ENCODE measurements around the gene MPEG1.

The MPEG1 gene

DNA sequence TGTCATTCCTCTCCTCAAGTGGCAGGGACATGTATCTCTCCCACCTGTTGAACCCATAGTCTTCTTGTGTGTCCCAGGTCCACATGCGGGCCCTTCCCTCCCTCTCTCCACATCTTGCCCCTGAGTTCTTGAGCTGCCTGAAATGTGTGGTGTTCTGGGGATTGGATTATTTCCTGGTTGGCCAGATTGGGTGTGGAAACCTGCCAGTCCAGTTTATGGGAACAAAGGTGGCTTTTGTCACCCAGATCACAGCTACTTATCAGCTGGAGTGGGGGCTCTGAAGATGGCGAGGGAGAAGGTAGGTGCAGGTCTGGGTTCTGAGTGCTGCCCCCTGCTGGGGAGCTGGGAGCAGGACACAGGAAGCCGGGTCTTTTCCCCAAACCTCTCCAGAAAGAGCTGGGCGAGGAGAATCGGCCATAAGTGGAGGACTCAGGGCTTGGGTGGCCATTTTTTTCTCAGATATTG is 26.6 kb downstream of the MPEG1 start:
- peak; percentile 37 to 59 for DNase-seq

DNA sequence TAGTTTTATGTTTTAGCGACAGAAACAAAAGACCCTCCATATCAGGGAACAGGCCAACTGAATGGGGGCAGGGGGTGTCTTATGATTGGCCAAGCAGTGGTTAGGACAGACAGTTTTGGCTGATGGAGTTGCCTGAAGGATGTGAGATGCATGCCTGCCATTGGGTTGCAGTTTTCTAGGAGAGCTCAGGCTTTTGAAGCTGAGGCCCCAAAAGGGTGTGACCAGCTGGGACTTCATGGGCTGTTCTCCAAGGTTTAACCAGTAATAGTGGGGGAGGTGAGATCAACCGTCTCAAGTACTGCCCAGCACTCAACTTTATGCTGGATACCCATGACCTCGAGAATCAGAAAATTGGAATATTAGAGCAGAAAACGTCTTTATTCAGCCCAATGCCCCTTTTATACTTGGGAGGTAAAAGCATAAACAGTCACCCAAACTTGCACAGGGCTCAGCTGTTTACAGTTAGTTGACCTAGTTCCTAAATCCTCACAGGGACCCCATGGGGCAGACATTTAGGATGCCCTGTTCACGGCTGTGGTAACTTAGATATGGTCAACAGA is 27.3 kb downstream of the MPEG1 start:
- no peak for DNase-seq

DNA sequence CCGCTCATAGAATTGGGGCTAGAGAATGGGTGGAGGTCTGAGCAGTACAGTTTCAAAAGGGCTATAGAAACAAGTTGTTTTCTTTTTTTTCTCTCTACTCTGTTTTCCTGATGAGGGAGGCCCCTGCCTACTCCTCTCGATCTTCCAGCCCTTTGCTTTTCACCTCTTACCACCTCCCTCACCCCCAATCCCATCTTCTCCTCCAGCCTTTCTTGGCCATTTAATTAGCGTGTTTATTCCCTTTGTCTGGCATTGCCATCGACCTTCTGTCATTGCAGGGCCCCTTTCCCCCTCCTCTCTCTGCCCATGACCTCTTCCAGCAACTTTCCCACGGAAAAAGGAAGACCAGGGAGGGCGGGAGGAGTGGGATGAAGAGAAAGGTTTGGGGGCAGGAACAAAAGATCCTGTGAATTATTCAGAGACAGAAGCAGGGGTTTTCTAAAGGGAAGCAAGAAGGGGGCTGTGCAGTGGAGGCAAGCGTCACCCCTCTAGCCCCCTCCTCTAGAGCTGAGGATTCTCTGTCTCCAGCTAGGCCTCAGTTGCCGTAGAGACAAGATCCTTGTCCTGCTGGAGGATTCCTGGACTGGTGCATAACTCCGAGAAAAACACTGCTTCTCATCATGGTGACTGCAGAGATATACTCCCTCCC is 27.9 kb downstream of the MPEG1 start:
- no peak for DNase-seq

DNA sequence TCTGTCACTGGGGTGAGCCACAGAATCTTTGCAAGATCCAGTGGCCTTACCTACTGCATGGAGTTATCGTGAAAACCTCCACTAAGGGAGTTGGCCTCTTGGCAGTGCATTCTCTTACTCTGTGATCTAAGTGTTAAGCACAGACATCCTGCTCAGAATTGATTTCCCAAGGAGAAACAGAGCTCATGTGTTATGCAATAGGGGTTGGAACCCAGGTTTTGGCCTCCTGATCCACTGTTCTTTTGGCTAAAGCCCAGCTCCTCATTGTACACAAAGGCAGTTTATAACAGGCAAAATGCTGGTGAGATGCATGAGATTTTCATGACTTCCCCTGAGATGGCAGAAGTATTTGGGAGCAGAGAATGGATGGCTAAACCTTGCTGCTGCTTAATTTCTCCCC is 29.0 kb downstream of the MPEG1 start:
- DNase-seq = no peak

DNA sequence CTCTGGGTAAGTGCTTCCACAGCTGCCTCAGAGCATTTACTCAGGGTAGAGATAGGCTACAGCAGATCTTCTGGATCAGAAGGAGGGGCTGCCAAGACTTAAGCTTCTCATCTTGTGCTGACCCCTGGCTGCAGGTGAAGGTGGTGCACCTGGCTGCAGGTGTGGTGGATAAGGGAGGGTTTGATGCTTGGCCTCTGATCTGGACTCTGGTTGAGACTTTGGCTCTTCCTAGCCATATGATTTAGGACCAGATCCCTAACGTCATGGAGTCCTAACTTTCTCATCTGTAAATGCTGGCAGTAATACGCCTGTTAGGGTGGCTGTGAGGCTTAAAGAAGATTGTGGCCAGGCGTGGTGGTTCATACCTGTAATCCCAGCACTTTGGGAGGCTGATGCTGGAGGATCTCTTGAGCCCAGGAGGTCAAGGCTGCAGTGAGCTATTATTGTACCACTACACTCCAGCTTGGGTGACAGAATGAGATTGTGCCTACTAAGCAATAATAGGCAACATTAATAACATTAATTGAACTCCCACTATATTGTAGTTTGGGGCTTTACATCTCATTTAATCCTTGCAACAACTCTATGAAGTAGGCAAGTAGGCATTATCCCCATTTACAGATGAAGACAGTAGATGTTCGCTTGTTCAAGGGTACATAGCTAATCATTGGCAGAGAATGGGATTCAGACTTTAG is 30.1 kb downstream of the MPEG1 start:
- peak in 1 of 2 donors; percentile 28 for DNase-seq

DNA sequence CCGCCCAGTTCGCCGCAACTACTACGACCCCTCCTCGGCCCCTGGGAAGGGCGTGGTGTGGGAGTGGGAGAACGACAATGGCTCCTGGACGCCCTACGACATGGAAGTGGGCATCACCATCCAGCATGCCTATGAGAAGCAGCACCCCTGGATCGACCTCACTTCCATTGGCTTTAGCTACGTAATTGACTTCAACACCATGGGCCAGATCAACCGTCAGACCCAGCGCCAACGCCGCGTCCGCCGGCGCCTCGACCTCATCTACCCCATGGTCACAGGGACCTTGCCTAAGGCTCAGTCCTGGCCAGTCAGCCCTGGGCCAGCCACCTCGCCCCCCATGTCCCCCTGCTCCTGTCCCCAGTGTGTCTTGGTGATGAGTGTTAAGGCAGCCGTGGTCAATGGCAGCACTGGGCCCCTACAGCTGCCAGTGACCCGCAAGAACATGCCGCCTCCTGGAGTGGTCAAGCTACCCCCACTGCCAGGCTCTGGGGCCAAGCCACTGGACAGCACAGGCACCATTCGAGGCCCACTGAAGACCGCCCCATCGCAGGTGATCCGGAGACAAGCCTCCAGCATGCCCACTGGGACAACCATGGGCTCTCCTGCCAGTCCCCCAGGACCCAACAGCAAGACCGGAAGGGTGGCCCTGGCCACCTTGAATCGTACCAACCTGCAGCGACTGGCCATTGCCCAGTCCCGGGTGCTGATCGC is 30.8 kb downstream of the MPEG1 start:
- no peak for DNase-seq

DNA sequence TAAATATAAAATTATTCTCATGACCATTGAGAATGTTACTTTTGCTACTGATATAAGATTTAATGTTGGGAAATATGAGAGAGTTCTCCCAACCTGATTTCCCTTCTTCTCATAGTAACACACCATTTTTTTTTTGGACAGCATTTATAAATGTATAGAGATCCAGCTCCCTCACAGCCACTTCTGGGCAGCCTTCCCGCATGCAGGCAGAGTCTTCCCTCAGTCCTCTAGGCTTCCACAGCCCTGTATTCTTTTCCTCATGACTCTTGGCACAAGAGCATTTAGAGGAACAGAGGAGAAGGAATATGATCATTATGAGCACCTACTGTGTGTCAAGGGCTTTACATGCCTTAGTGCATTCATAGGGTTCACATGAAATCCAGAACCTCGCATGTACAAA is 31.8 kb downstream of the MPEG1 start:
- DNase-seq = no peak

DNA sequence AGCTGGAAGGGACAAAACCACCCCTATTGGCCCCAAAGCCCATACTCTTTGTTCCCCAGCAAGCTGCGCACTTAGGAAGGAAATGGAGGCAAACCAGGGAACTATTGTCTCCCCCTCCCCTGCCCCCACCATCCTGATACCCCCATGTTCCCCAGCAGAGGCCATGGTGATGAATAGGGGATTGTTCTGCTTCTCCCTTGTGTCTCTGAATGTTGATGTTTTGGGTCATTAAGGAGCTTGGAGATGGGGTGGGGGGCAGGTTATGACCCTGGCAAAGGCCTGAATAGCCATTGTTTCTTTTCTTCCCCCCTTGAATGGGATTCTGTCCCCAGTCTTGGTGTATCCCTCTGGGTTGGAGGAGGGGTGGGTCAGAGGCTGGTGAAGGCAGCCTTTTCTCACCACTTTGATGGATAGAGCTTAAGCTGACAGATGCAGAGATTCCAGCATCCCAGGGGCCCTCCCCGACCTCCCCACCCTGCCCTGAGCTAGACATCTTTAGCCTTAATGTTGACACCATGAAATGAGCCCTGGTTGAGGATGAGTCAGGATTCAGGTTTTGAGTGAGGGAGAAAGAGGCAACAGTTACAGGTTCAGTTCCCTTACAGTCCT is 32.5 kb downstream of the MPEG1 start:
- no peak for DNase-seq

DNA sequence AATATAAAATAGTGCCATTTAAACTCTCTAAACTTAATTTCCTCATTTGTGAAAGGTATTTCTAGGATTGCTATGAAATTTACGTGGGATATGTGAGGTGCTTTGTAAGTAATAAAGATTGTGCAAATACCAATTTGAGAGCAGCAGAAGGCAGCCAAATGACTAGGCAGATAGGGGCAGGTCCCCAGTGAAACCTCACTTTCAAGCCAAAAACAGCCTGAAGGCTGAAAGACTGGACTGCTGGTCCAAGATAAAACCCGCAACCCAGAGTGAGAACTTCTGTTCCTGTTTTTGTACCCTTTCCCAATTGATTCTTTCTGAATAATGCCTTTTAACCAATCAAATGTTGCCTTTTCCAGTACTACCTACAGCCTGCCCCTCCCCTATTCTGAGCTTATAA is 33.6 kb downstream of the MPEG1 start:
- no peak for DNase-seq

DNA sequence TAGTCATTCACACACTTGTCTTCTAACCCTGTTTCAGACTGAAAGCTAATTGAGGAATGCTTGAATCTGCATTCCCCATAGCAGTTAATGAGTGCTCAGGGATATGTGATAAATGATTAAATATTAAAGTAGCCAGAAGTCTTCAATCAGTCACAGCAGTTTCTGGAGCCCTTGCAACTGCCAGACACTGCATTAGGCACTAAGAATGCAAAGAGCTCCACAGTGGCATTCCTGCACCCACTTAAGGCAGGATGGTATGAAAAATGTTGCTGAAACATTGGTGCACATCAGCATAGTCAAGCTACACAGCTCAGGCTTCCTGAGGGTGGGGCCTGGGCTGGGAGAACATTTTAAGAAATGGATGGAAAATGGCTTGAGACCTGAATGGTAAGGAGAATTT is 34.3 kb downstream of the MPEG1 start:
- no peak for DNase-seq

DNA sequence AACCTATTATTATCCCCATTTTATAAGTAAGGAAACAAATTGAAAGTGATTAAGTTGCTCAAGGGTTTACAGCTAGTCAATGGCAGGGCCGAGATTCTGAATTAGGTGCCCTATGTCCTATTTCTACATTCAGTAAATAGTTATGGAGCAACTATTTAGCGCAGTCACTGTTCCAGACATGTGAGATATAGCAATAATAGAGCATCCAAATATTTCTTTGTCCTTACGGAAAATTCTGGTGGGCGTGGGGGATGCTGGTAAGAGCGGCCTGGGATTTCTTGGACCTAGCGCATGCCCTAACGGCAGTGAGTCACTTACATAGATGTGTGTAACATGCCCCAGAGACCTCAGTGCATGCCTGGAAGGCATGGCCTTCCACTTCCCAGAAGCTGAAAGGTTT is 36.4 kb downstream of the MPEG1 start:
- DNase-seq = no peak

DNA sequence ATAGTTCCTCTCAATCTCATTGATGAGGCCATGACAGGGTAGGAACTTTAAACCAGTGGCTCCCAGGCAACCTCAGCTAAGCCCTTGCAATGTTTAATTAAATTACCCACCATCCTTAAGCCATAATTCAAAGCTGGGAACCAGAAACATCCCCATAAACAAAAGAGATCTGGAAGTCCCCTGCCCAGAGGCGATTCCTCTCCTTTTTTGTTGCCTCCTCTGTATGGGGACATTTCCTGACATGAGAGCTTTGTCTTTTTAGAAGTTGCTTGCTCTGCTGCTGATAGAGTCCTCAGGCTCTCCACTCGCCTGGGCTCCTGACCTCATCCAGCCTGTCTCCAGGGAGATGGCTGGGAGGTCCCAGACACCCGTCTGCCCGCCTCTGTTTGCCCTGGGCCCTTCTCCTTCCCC is 37.6 kb downstream of the MPEG1 start:
- no peak for DNase-seq

DNA sequence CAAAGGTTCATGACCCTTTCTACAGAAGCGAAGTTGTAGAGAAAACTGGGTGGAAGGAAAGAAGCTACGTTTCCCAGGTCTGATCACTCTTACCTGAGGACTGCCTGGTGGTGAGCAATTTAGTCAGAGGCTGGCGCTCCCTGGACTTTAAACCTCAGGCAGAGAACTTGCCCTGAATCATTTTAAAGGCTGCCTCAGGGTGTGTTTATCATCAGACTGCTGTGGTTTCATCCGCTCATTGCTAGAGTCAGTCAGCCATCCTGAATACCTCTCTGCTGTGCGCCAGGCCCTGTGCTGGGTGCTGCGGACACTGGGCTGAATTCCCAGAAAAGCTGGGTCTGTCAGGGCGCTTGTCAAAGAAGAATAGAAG is 38.1 kb downstream of the MPEG1 start:
- DNase-seq = no peak

DNA sequence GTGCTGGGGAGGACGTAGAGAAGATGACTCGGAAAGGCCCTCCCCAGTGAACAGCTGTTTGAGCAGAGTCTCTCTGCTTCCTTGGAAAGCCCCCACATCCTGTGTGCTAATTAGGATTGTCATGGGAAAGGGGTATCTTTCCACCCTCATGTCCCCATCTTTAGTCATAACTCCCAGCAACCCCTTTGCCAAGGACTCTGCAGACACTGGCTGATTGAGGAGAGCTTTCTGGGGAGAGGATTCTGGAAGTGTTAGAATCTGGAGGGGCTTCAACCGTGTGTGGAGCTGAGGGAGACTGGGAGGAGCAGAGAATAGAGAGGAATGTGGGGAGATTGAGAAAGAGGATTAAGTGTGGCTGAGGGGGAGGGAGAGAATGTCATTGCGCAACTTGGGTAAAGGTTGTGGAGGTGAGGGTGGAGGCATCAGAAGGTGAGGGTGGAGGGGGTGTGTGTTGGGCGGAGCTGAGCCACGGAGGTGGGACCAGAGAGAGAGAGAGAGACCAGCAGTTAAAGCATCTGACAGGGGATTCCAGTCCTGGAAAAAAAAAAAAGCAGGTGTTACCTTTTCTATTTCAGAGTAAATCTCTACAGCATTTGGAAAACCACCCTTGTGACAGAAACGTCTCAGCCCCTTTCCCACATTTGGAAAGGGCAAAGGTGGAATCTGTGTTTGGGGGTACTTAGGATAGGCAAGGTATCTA is 38.6 kb downstream of the MPEG1 start:
- DNase-seq = no peak

DNA sequence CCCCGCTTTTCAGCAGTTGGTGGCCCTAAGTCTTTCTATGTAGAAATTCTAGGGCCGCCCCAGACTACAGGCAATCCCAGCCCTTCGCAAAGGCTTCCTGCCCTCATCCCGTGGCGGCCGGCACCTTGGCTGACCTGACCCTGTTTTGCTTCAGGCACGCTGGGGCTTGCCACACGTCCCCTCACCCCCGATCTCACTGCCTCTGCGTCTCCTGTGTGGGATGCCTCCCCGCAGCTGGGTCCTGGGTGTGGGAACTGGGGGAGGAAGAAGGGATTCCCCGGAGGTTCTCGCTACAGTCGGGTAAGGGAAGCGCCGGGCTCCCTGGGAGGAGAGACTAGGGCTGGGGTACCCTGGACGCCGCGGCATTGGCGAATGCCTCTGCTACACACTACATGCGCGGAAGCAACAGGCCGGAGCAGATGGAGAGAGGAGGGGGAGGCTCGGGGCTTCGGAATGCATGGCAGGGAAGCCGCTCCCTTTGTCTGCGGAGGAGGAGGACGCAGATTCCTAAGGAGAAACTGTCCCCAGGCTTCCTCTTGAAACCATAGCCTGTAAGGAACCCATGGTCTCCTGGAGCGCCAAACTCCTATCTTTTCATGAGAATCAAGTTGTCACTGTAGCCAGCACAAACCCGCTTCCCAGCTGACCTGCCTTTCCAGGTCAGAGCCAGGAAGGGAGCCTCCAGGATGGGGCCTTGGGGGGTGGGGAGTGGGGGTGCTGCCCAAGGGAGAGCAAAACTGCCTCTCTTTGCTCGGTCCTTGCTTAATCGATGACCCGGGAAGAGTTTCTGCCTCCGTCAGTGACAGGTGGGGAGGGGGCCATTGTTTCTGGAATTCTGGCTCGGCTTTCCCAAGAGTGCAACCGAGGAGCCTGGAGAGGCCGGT is 39.4 kb downstream of the MPEG1 start:
- no peak for DNase-seq

DNA sequence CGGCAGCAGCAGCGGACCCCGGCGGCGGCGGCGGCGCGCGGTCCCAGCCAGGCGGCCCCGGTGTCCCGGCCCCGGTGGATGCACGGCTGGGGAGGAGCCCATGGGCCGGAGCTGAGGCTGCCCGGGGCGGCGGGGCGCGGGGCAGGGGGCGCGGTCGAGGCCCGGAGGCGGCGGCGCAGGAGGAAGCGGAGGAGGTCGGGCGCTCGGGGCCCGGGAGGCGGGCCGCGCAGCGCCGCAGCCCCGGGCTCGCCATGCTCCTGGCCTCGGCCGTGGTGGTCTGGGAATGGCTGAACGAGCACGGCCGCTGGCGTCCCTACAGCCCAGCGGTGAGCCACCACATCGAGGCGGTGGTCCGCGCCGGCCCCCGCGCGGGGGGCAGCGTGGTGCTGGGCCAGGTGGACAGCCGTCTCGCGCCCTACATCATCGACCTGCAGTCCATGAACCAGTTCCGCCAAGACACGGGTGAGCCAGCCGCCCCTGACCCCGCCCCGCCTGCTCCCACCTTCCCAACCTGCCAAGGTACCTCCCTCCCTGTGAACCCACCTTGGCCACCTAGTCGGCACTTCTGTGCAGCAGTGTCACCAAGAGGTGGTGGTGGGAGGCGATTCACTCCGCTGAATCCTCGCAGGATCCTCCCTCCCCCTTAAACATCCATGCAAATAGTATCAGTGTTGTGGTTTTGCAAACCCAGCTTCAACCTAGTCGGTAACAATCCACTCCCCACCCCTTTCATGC is 40.2 kb downstream of the MPEG1 start:
- peak in 1 of 2 donors; percentile 20 for DNase-seq

DNA sequence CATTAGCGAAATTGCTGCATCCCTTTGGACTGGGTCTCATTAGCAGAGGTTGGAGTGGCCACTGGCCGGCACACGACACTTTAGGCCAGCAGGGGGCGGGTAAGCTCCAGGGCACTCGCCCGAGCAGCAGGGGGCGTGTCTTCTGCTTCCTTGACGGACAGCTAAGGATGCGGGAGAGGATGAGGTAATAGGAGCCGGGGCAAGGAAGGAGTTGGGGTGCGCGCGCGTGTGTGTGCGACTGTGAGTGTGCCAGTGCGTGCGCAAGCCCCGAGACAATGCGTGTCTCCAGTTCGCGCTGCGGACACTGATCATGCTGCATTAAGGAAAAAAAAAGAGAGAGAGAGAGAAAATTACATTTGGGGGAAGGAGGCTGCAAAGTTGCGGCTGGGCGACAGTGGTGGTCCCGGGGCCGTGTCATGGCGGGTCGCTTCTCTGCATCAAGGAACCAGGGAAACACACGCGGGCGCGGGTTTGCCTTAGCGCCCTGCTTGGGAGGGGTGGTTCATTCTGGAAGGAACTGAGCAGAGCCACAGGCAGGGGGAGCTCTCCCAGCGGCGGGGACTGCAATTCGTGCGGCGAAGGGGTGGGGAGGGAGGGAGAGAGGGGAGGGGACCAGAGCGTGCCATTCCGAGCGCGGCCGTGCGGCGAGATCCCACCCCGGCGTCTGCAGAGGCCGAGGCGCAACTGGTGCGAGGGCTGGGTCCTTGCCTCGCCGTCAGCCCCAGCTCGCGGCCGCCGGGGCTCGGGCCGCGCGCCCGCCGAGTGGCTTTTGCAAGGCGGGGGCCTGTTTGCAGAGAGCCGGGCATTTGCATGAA is 41.0 kb downstream of the MPEG1 start, which contains the start of gene DTX4:
Gene DTX4, plus strand, starts transcription at position 625 of the 815 bp plus-strand sequence. CDS start 464 bp downstream, outside the sequence.
- peak; percentile 87 to 90 for DNase-seq

DNA sequence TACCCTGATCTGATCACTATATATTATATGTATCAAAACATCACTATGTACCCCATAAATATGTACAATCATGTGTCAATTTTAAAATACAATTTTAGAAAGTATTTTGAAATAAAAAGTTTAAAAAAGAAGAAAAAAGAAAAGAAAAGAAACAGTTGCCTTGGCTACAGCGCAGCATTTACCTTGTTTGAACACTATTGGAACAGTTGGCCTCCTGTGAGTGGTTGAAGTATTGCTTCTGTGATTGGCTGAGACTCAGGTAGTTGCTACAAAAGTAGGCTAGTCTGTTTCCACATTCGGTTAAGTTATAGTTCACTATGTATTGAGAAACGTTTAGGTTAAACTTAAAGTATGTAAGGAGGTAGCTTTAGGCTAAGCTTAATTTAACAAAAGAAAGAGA is 48.7 kb downstream of the MPEG1 start:
- no peak for DNase-seq

Measured in CD4-positive, alpha-beta T cell treated with Interferon alpha-2 for 1 hour (primary cell).